ENCODE data around the gene LSR. TPM values are rescaled to one million over a fixed set of nuclear protein-coding genes. Genes with fewer than 3 reads are reported as not detected.

Gene LSR
- total and polyA plus RNA-seq, 2 of the 4 experiments (the other 2 are of a cell fraction): 0.18 to 0.44 TPM

- H2AK9ac ChIP-seq (replicated peaks; ENCODE audit: low read depth, low read length, poor library complexity): no peak overlapping the region
- no peak overlapping the region for H4K5ac ChIP-seq (ENCODE audit: low read depth, low read length)
- no peak overlapping the region for H3K18ac ChIP-seq (ENCODE audit: low read depth, low read length)
- peaks cover 37% of the 10 kb centered on the region for H3K27me3 ChIP-seq (ENCODE audit: control insufficient read depth, insufficient read depth, low read length)
- H3K4me1 ChIP-seq (ENCODE audit: control insufficient read depth, insufficient read depth, low read length): no peaks in the 10 kb centered on the region
- H4K91ac ChIP-seq (ENCODE audit: insufficient read depth, low read depth, low read length): no peak overlapping the region
- H2BK20ac ChIP-seq (ENCODE audit: low read depth, low read length): no peak overlapping the region
- ChIA-PET POLR2A (ENCODE audit: unreplicated experiment) (no interaction called here), CTCF (no interaction called here)
- H2BK15ac ChIP-seq (ENCODE audit: low read depth, low read length): no peak overlapping the region
- no peaks in the 10 kb centered on the region for H3K36me3 ChIP-seq (ENCODE audit: control insufficient read depth, insufficient read depth, low read length)
- in situ Hi-C loops (cut with MboI; ENCODE audit: low sequenced_read_pairs) (no loop called here), dilution Hi-C loops (cut with HindIII; ENCODE audit: low sequenced_read_pairs, unreplicated experiment) (no loop called here), intact Hi-C loops (cut with micrococcal nuclease) (no loop called here)
- no peak overlapping the region for H3K56ac ChIP-seq (ENCODE audit: extremely low read depth, insufficient read depth, low read length)
- H2BK5ac ChIP-seq (ENCODE audit: low read depth, low read length, poor library complexity, severe bottlenecking): no peak overlapping the region
- H3K79me1 ChIP-seq (ENCODE audit: low read depth in 1 of 2, low read length in 2 of 2): no peaks in the 10 kb centered on the region
- no peak overlapping the region for H3K27ac ChIP-seq (ENCODE audit: insufficient read depth, low read length)
- BruUV-seq (replicated peaks): no TSS peak
- no peaks in the 10 kb centered on the region for H3K9me1 ChIP-seq (ENCODE audit: insufficient read depth, low read length)
- no peak overlapping the region for H2BK120ac ChIP-seq (ENCODE audit: low read depth, low read length)
- DNase-seq (no peak), ATAC-seq (ENCODE audit: low read depth) (no peak)
- no peak overlapping the region for H2AFZ ChIP-seq (replicated peaks; ENCODE audit: low read length, poor library complexity)
- no peak overlapping the region for H3K4ac ChIP-seq (ENCODE audit: low read depth, low read length)
- TF ChIP-seq CTCF (conservative IDR thresholded peaks at IDR 0.05; ENCODE audit: low read depth, low read length) (no peak), MXI1 (IDR thresholded peaks at IDR 0.05; ENCODE audit: borderline replicate concordance, low read depth, low read length) (no peak), MAZ (IDR thresholded peaks at IDR 0.05; ENCODE audit: borderline replicate concordance, low read depth, low read length) (no peak), SMC3 (IDR thresholded peaks at IDR 0.05; ENCODE audit: low read depth, low read length) (no peak), MAFK (IDR thresholded peaks at IDR 0.05; ENCODE audit: low read depth, low read length) (no peak), NFE2L2 (IDR thresholded peaks at IDR 0.05; ENCODE audit: low read depth, low read length) (no peak), RFX5 (IDR thresholded peaks at IDR 0.05; ENCODE audit: low read depth, low read length) (no peak), FOS (IDR thresholded peaks at IDR 0.05; ENCODE audit: low read depth, low read length) (no peak), RAD21 (IDR thresholded peaks at IDR 0.05; ENCODE audit: low read length) (no peak), CHD1 (IDR thresholded peaks at IDR 0.05; ENCODE audit: low read depth, low read length) (no peak), RCOR1 (IDR thresholded peaks at IDR 0.05; ENCODE audit: insufficient replicate concordance, low read length) (no peak), CEBPB (IDR thresholded peaks at IDR 0.05; ENCODE audit: low read depth, low read length) (no peak), ELK1 (IDR thresholded peaks at IDR 0.05; ENCODE audit: borderline replicate concordance, low read depth, low read length) (no peak)
- WGBS, 2 experiments (ENCODE audit: extremely low coverage in 2 of 2, insufficient read length in 1 of 2): 0% methylated on average over 2 of the region's 39 CpGs; no CpG with 5 or more reads in 1 of the 2 experiments
- no peak overlapping the region for H4K8ac ChIP-seq (ENCODE audit: low read depth in 2 of 2, low read length in 2 of 2)
- no peaks in the 10 kb centered on the region for H4K20me1 ChIP-seq (ENCODE audit: insufficient read depth, low read length)
- no peak overlapping the region for H3K23ac ChIP-seq (ENCODE audit: low read depth, low read length)
- H3K9ac ChIP-seq (ENCODE audit: low read depth, low read length): no peak overlapping the region
- H3K4me2 ChIP-seq (ENCODE audit: low read depth, low read length): no peak overlapping the region
- no peak overlapping the region for H3K14ac ChIP-seq (replicated peaks; ENCODE audit: low read depth, low read length)
- H3K9me3 ChIP-seq (ENCODE audit: control insufficient read depth, insufficient read depth, low read length): no peaks in the 10 kb centered on the region
- no peak overlapping the region for H2AK5ac ChIP-seq (ENCODE audit: low read depth, low read length)
- H3K4me3 ChIP-seq (ENCODE audit: insufficient read depth, low read depth, low read length): no peak overlapping the region
Observed at GRCh38 chr19:35249146-35249847, 495 bp downstream of the LSR start.

Data from IMR-90 (cell line).